ENCODE measurements around the gene HNRNPUL1.
A peak's percentile ranks its signal among the peaks of the same experiment; 100 is the strongest.

Gene HNRNPUL1

GRCh38 chr19:41294393-41294792 lies 30.2 kb downstream of the HNRNPUL1 start:
- peaks cover 81 to 100% (median 98%) of the 10 kb centered on the region in 11 experiments for H3K36me3 ChIP-seq
- H3K4me2 ChIP-seq: no peak overlapping the region
- peaks cover 36 to 53% (median 51%) of the 10 kb centered on the region in 10 experiments for H3K4me1 ChIP-seq
- no peaks in the 10 kb centered on the region for H3K27me3 ChIP-seq
- H3K27ac ChIP-seq: no peak overlapping the region
- H4K20me1 ChIP-seq: peaks cover 18 to 100% (median 97%) of the 10 kb centered on the region in 11 experiments; a peak in 20 of 22 replicates
- no peak overlapping the region for H3K9ac ChIP-seq
- TF ChIP-seq Cebpa-rat (IDR thresholded peaks at IDR 0.05): no peak
- H3K4me3 ChIP-seq: no peak overlapping the region
- H3K9me3 ChIP-seq (replicated peaks in 1 of 11): no peaks in the 10 kb centered on the region

- Histone ChIP-seq H3K4me3 (no peak overlapping the region), H3K27me3 (no peaks in the 10 kb centered on the region), H3K4me2 (peak overlapping the region in 8 of 11 experiments; percentile 79 to 90 (median 82); a peak in 8 of 22 replicates), H3K27ac (peak overlapping the region in 1 of 11 experiments; percentile 2; a peak in 1 of 22 replicates), H3K36me3 (peaks cover 73 to 100% (median 98%) of the 10 kb centered on the region in 11 experiments), H3K4me1 (peaks cover 47 to 64% (median 62%) of the 10 kb centered on the region in 10 experiments), H4K20me1 (peaks cover 13 to 100% (median 97%) of the 10 kb centered on the region in 11 experiments; a peak in 20 of 22 replicates), H3K9me3 (replicated peaks in 1 of 11) (no peaks in the 10 kb centered on the region), H3K9ac (peak overlapping the region in 3 of 11 experiments; percentile 8 to 52 (median 14); a peak in 2 of 22 replicates)
- TF ChIP-seq Cebpa-rat (IDR thresholded peaks at IDR 0.05): no peak
Observed at GRCh38 chr19:41295499-41295898, 31.3 kb downstream of the HNRNPUL1 start.

GRCh38 chr19:41296433-41296871 lies 32.3 kb downstream of the HNRNPUL1 start:
- Histone ChIP-seq H4K20me1 (peaks cover 6 to 100% (median 98%) of the 10 kb centered on the region in 11 experiments; a peak in 20 of 22 replicates), H3K36me3 (peaks cover 72 to 100% (median 98%) of the 10 kb centered on the region in 11 experiments), H3K4me3 (no peak overlapping the region; a peak in 1 of 20 replicates), H3K27ac (peak overlapping the region in 10 of 11 experiments; percentile 2 to 98 (median 82); a peak in 14 of 22 replicates), H3K4me1 (peaks cover 57 to 74% (median 72%) of the 10 kb centered on the region in 10 experiments), H3K4me2 (peak overlapping the region; percentile 79 to 90 (median 82)), H3K9ac (peak overlapping the region in 10 of 11 experiments; percentile 17 to 89 (median 65); a peak in 13 of 22 replicates), H3K27me3 (no peaks in the 10 kb centered on the region), H3K9me3 (replicated peaks in 1 of 11) (no peaks in the 10 kb centered on the region)
- TF ChIP-seq Cebpa-rat (IDR thresholded peaks at IDR 0.05): no peak

- Histone ChIP-seq H3K9ac (peak overlapping the region; percentile 41 to 89 (median 59); a peak in 21 of 22 replicates), H3K9me3 (replicated peaks in 1 of 11) (no peaks in the 10 kb centered on the region), H3K4me2 (peak overlapping the region; percentile 79 to 90 (median 82)), H3K27me3 (no peaks in the 10 kb centered on the region), H3K36me3 (peaks cover 65 to 98% (median 93%) of the 10 kb centered on the region in 11 experiments), H3K4me1 (peaks cover 70 to 87% (median 85%) of the 10 kb centered on the region in 10 experiments), H3K27ac (peak overlapping the region; percentile 41 to 98 (median 81)), H3K4me3 (peak overlapping the region in 2 of 10 experiments; percentile 11 to 18; a peak in 4 of 20 replicates), H4K20me1 (peaks cover 4 to 100% (median 98%) of the 10 kb centered on the region in 11 experiments; a peak in 20 of 22 replicates)
- TF ChIP-seq Cebpa-rat (IDR thresholded peaks at IDR 0.05): no peak
Observed at GRCh38 chr19:41297628-41298347, 33.6 kb downstream of the HNRNPUL1 start.

- peaks cover 4 to 100% (median 99%) of the 10 kb centered on the region in 11 experiments; a peak in 20 of 22 replicates for H4K20me1 ChIP-seq
- H3K9ac ChIP-seq: peak overlapping the region; percentile 41 to 90 (median 70); a peak in 20 of 22 replicates
- peak overlapping the region; percentile 79 to 90 (median 82) for H3K4me2 ChIP-seq
- H3K27ac ChIP-seq: peak overlapping the region; percentile 45 to 98 (median 81); a peak in 21 of 22 replicates
- H3K36me3 ChIP-seq: peaks cover 65 to 98% (median 93%) of the 10 kb centered on the region in 11 experiments
- peaks cover 77 to 94% (median 92%) of the 10 kb centered on the region in 10 experiments for H3K4me1 ChIP-seq
- no peak for TF ChIP-seq Cebpa-rat (IDR thresholded peaks at IDR 0.05)
- no peaks in the 10 kb centered on the region for H3K9me3 ChIP-seq (replicated peaks in 1 of 11)
- H3K27me3 ChIP-seq: no peaks in the 10 kb centered on the region
- H3K4me3 ChIP-seq: peak overlapping the region in 5 of 10 experiments; percentile 5 to 28 (median 11); a peak in 5 of 20 replicates
Observed at GRCh38 chr19:41298348-41298964, 34.3 kb downstream of the HNRNPUL1 start.

GRCh38 chr19:41299046-41299754 lies 35.0 kb downstream of the HNRNPUL1 start:
- Histone ChIP-seq H3K27me3 (no peaks in the 10 kb centered on the region), H3K9ac (peak overlapping the region; percentile 21 to 90 (median 70); a peak in 19 of 22 replicates), H3K27ac (peak overlapping the region; percentile 36 to 98 (median 81)), H3K36me3 (peaks cover 65 to 98% (median 93%) of the 10 kb centered on the region in 11 experiments), H3K4me3 (peak overlapping the region in 4 of 10 experiments; percentile 5 to 28 (median 9); a peak in 4 of 20 replicates), H4K20me1 (peaks cover 4 to 100% (median 99%) of the 10 kb centered on the region in 11 experiments; a peak in 20 of 22 replicates), H3K4me2 (peak overlapping the region; percentile 79 to 90 (median 82)), H3K4me1 (peaks cover 84 to 100% (median 98%) of the 10 kb centered on the region in 10 experiments), H3K9me3 (replicated peaks in 1 of 11) (no peaks in the 10 kb centered on the region)
- no peak for TF ChIP-seq Cebpa-rat (IDR thresholded peaks at IDR 0.05)

- peaks cover 4 to 100% (median 97%) of the 10 kb centered on the region in 11 experiments; a peak in 20 of 22 replicates for H4K20me1 ChIP-seq
- peak overlapping the region; percentile 9 to 98 (median 81); a peak in 17 of 22 replicates for H3K27ac ChIP-seq
- H3K36me3 ChIP-seq: peaks cover 65 to 98% (median 93%) of the 10 kb centered on the region in 11 experiments
- H3K4me1 ChIP-seq: peaks cover 89 to 100% (median 99%) of the 10 kb centered on the region in 10 experiments
- H3K27me3 ChIP-seq: no peaks in the 10 kb centered on the region
- peak overlapping the region in 10 of 11 experiments; percentile 21 to 90 (median 70); a peak in 17 of 22 replicates for H3K9ac ChIP-seq
- H3K4me2 ChIP-seq: peak overlapping the region; percentile 79 to 90 (median 82)
- TF ChIP-seq Cebpa-rat (IDR thresholded peaks at IDR 0.05): no peak
- no peak overlapping the region for H3K4me3 ChIP-seq
- no peaks in the 10 kb centered on the region for H3K9me3 ChIP-seq (replicated peaks in 1 of 11)
Observed at GRCh38 chr19:41299755-41300089, 35.5 kb downstream of the HNRNPUL1 start.

GRCh38 chr19:41300555-41300954 lies 36.4 kb downstream of the HNRNPUL1 start:
- H3K4me1 ChIP-seq: peaks cover 94 to 100% (median 100%) of the 10 kb centered on the region in 10 experiments
- peaks cover 65 to 98% (median 93%) of the 10 kb centered on the region in 11 experiments for H3K36me3 ChIP-seq
- TF ChIP-seq Cebpa-rat (IDR thresholded peaks at IDR 0.05): no peak
- peak overlapping the region in 10 of 11 experiments; percentile 9 to 98 (median 82); a peak in 15 of 22 replicates for H3K27ac ChIP-seq
- H3K4me3 ChIP-seq: 0 out of 20 replicates have a peak overlapping the region, but pooled peaks of 1 of the 10 experiments have one; percentile 5
- H3K9me3 ChIP-seq (replicated peaks in 1 of 11): no peaks in the 10 kb centered on the region
- H3K4me2 ChIP-seq: peak overlapping the region; percentile 79 to 90 (median 82)
- peaks cover 4 to 99% (median 94%) of the 10 kb centered on the region in 11 experiments; a peak in 20 of 22 replicates for H4K20me1 ChIP-seq
- peak overlapping the region; percentile 14 to 90 (median 59); a peak in 17 of 22 replicates for H3K9ac ChIP-seq
- no peaks in the 10 kb centered on the region for H3K27me3 ChIP-seq
